Neuronal stem cell (in vitro differentiated cells): ENCODE measurements around the gene PISD.
"Not testable (repeated sequence)": the region's sequence is repeated elsewhere in the genome, so short reads cannot be mapped to it uniquely, and the experiment has no call there.

Source experiments
- DNase-seq: peaks from one replicate; pipeline ENCODE4 v3.0.0-alpha.2; 2013; ENCODE audit warnings: low spot score
- H2AFZ ChIP-seq: one replicate; pipeline ENCODE4 v1.6.1; 2013; ENCODE audit warnings: mild to moderate bottlenecking, low read length, inconsistent platforms
- H2AK5ac ChIP-seq: 2 replicates; pipeline ENCODE4 v1.6.1; 2013; ENCODE audit warnings: low read depth, mild to moderate bottlenecking, inconsistent platforms, low read length, moderate library complexity, mixed read lengths
- H2BK120ac ChIP-seq: 2 replicates; pipeline ENCODE4 v1.6.1; 2013; ENCODE audit warnings: low read depth, mild to moderate bottlenecking, inconsistent platforms, low read length, moderate library complexity, mixed read lengths
- H2BK12ac ChIP-seq: one replicate; pipeline ENCODE4 v1.6.1; 2013; ENCODE audit warnings: low read length, inconsistent platforms
- H2BK15ac ChIP-seq: 2 replicates; pipeline ENCODE4 v1.6.1; 2013; ENCODE audit warnings: mild to moderate bottlenecking, low read length, inconsistent platforms, mixed read lengths
- H2BK5ac ChIP-seq: one replicate; pipeline ENCODE4 v1.6.1; 2013; ENCODE audit warnings: inconsistent platforms, mild to moderate bottlenecking, low read length, moderate library complexity
- H3K14ac ChIP-seq: one replicate; pipeline ENCODE4 v1.6.1; 2013; ENCODE audit warnings: low read length, inconsistent platforms
- H3K18ac ChIP-seq: 2 replicates; pipeline ENCODE4 v1.6.1; 2013; ENCODE audit warnings: low read length, inconsistent platforms
- H3K23ac ChIP-seq: 2 replicates; pipeline ENCODE4 v1.6.1; 2013; ENCODE audit warnings: low read depth, mild to moderate bottlenecking, mixed read lengths, low read length, inconsistent platforms; ENCODE audit not compliant: poor library complexity
- H3K27ac ChIP-seq: replicated peaks from 3 replicates; pipeline ENCODE4 v1.5.1; 2013; ENCODE audit warnings: low read length, inconsistent platforms
- H3K27me3 ChIP-seq, 3 experiments: 2 replicates each; pipeline ENCODE4 v1.6.1; 2013; ENCODE audit warnings: low read length in 3 of 3, mild to moderate bottlenecking in 2 of 3, inconsistent platforms in 1 of 3, low read depth in 1 of 3, mixed read lengths in 1 of 3, moderate library complexity in 1 of 3; ENCODE audit not compliant: control insufficient read depth in 3 of 3, insufficient read depth in 3 of 3
- H3K36me3 ChIP-seq, 2 donors: replicated peaks in 1 of 2; 2 replicates each; pipeline ENCODE4 v1.6.1; 2013; ENCODE audit warnings: low read length in 2 of 2; ENCODE audit not compliant: control insufficient read depth in 2 of 2, insufficient read depth in 2 of 2
- H3K4ac ChIP-seq: 2 replicates; pipeline ENCODE4 v1.6.1; 2013; ENCODE audit warnings: inconsistent platforms, mild to moderate bottlenecking, low read length, moderate library complexity
- H3K4me1 ChIP-seq, 2 donors: 1 replicate in 1 of 2; 2 replicates in 1 of 2; pipeline ENCODE4 v1.6.1; 2013; ENCODE audit warnings: low read length in 2 of 2, low read depth in 1 of 2; ENCODE audit not compliant: control insufficient read depth in 2 of 2, insufficient read depth in 1 of 2
- H3K4me2 ChIP-seq: one replicate; pipeline ENCODE4 v1.6.1; 2013; ENCODE audit warnings: mild to moderate bottlenecking, low read length, inconsistent platforms; ENCODE audit not compliant: insufficient read depth, poor library complexity, severe bottlenecking
- H3K4me3 ChIP-seq, 2 donors: 2 replicates each; pipeline ENCODE4 v1.5.1; 2013; ENCODE audit warnings: low read length in 2 of 2, mild to moderate bottlenecking in 2 of 2, inconsistent platforms in 1 of 2, moderate library complexity in 1 of 2
- H3K79me1 ChIP-seq: one replicate; pipeline ENCODE4 v1.6.1; 2013; ENCODE audit warnings: low read depth, mild to moderate bottlenecking, inconsistent platforms, low read length, moderate library complexity
- H3K9ac ChIP-seq: one replicate; pipeline ENCODE4 v1.6.1; 2013; ENCODE audit warnings: mild to moderate bottlenecking, low read depth, low read length, inconsistent platforms; ENCODE audit not compliant: poor library complexity
- H3K9me3 ChIP-seq, 2 donors: replicated peaks in 1 of 2; 2 replicates each; pipeline versions ENCODE3 to v1.6.1; 2013; ENCODE audit warnings: low read length in 2 of 2, mild to moderate bottlenecking in 2 of 2, inconsistent platforms in 1 of 2, low read depth in 1 of 2, mixed read lengths in 1 of 2, moderate library complexity in 1 of 2; ENCODE audit not compliant: control insufficient read depth in 2 of 2, insufficient read depth in 1 of 2
- H4K8ac ChIP-seq: one replicate; pipeline ENCODE4 v1.6.1; 2013; ENCODE audit warnings: low read depth, mild to moderate bottlenecking, inconsistent platforms, low read length, moderate library complexity
- H4K91ac ChIP-seq: one replicate; pipeline ENCODE4 v1.6.1; 2013; ENCODE audit warnings: low read length, low read depth, mild to moderate bottlenecking, inconsistent platforms; ENCODE audit not compliant: poor library complexity
- WGBS, 2 donors: extraction: QIAGEN DNeasy Blood & Tissue Kit; methylation state at CpG; one replicate each; pipeline ENCODE4 v1.1.7; 2013; ENCODE audit warnings: missing lambda C conversion rate in 2 of 2, mixed read lengths in 1 of 2; ENCODE audit not compliant: insufficient read length in 2 of 2, insufficient replicate concordance in 1 of 2; ENCODE audit errors: extremely low coverage in 2 of 2; 5-methylcytosine and 5-hydroxymethylcytosine counted together

Gene PISD

GRCh38 chr22:31676700-31677099 is 14.7 kb upstream of the PISD start:
- H3K9me3 ChIP-seq: no peaks in the 10 kb centered on the region
- H2BK120ac ChIP-seq: no peak overlapping the region
- H4K91ac ChIP-seq: no peak overlapping the region
- H3K4ac ChIP-seq: no peak overlapping the region
- no peak overlapping the region for H2BK12ac ChIP-seq
- no peak overlapping the region for H4K8ac ChIP-seq
- H3K9ac ChIP-seq: no peak overlapping the region
- H3K36me3 ChIP-seq: no peaks in the 10 kb centered on the region
- H3K18ac ChIP-seq: no peak overlapping the region
- no peak overlapping the region for H3K14ac ChIP-seq
- peak overlapping the region; percentile 42 for H3K4me2 ChIP-seq
- H2AFZ ChIP-seq: no peak overlapping the region
- no peak overlapping the region for H2BK5ac ChIP-seq
- H3K4me3 ChIP-seq: peak overlapping the region in 1 of 2 donors; percentile 62
- peak; percentile 51 for DNase-seq
- WGBS, 2 donors: no CpG with 5 or more reads among the region's 25 CpGs
- no peaks in the 10 kb centered on the region for H3K27me3 ChIP-seq
- H3K79me1 ChIP-seq: no peaks in the 10 kb centered on the region
- no peak overlapping the region for H3K23ac ChIP-seq
- no peak overlapping the region for H2AK5ac ChIP-seq
- no peak overlapping the region for H3K27ac ChIP-seq
- no peaks in the 10 kb centered on the region for H3K4me1 ChIP-seq
- no peak overlapping the region for H2BK15ac ChIP-seq

- not testable (repeated sequence) for H3K14ac ChIP-seq, H3K79me1 ChIP-seq, H2BK12ac ChIP-seq, H4K91ac ChIP-seq, H3K4ac ChIP-seq, H3K36me3 ChIP-seq, H2BK5ac ChIP-seq, H2AFZ ChIP-seq, H3K9ac ChIP-seq, H3K27me3 ChIP-seq, H2BK15ac ChIP-seq, H4K8ac ChIP-seq, H3K27ac ChIP-seq, H2AK5ac ChIP-seq, H3K9me3 ChIP-seq, H3K4me1 ChIP-seq, H3K4me3 ChIP-seq, H2BK120ac ChIP-seq, DNase-seq, H3K4me2 ChIP-seq, H3K18ac ChIP-seq, H3K23ac ChIP-seq
- no CpG with 5 or more reads among the region's 5 CpGs for WGBS, 2 donors
Observed at GRCh38 chr22:31674219-31674618, 12.2 kb upstream of the PISD start.

DNA sequence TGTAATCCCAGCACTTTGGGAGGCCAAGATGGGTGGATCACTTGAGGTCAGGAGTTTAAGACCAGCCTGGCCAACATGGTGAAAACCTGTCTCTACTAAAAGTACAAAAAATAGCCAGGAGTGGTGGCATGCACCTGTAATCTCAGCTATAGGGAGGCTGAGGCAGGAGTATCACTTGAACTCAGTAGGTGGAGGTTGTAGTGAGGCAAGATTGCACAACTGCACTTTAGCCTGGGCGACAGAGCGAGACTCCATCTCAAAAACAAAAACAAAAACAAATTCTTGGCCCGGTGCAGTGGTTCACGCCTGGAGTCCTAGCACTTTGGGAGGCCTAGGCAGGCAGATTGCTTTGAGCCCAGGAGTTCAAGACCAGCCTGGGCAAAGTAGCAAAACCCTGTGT is 6.8 kb upstream of the PISD start:
- not testable (repeated sequence) for H2BK12ac ChIP-seq, H3K79me1 ChIP-seq, H3K27ac ChIP-seq

GRCh38 chr22:31662668-31663037 is 638 bp upstream of the PISD start:
- Histone ChIP-seq H3K4me3 (peak overlapping the region in 1 of 2 donors; percentile 67), H3K18ac (peak overlapping the region; percentile 84), H3K36me3 (no peaks in the 10 kb centered on the region), H3K27ac (no peak overlapping the region), H4K91ac (no peak overlapping the region), H3K4me1 (peaks cover 2 to 4% of the 10 kb centered on the region in 2 donors), H3K9ac (no peak overlapping the region), H2BK12ac (no peak overlapping the region), H2AK5ac (no peak overlapping the region), H2BK120ac (no peak overlapping the region), H3K4me2 (peak overlapping the region; percentile 63), H3K23ac (no peak overlapping the region), H3K9me3 (no peaks in the 10 kb centered on the region), H3K14ac (no peak overlapping the region), H3K4ac (no peak overlapping the region), H4K8ac (peak overlapping the region; percentile 24), H2BK5ac (no peak overlapping the region), H3K79me1 (peaks cover 5% of the 10 kb centered on the region), H2BK15ac (no peak overlapping the region), H2AFZ (peak overlapping the region; percentile 94), H3K27me3 (no peaks in the 10 kb centered on the region)
- no CpG with 5 or more reads among the region's 8 CpGs for WGBS, 2 donors
- no peak for DNase-seq

More for the DNA sequence above, 6.8 kb upstream of the PISD start:
- not testable (repeated sequence) for H3K14ac ChIP-seq, H4K91ac ChIP-seq, H2AK5ac ChIP-seq, DNase-seq, H3K4ac ChIP-seq, H4K8ac ChIP-seq, H3K9ac ChIP-seq, H3K23ac ChIP-seq, H3K36me3 ChIP-seq, H2BK120ac ChIP-seq, H3K9me3 ChIP-seq, H2BK15ac ChIP-seq, H3K4me2 ChIP-seq, H3K4me1 ChIP-seq, H3K4me3 ChIP-seq, H2AFZ ChIP-seq, H2BK5ac ChIP-seq, H3K27me3 ChIP-seq, H3K18ac ChIP-seq
- no CpG with 5 or more reads among the region's 4 CpGs for WGBS, 2 donors
